Kidney (tissue), 14 donors: ENCODE results near the gene ZNF292. TPM values are rescaled to one million over a fixed set of nuclear protein-coding genes. Genes with fewer than 3 reads are reported as not detected.

Experiments
- DNase-seq, 5 donors: peaks; one replicate each; pipeline ENCODE4 v3.0.0-alpha.2; 2013 to 2020
- FAIRE-seq: peaks from 2 replicates; lab custom pipeline; 2012; peaks lifted over from hg19 to GRCh38; lab: Jason Lieb, UNC
- H3K27ac ChIP-seq, 2 donors: one replicate each; pipeline ENCODE4 v1.7.0; 2013; ENCODE audit warnings: low read depth in 2 of 2, low read length in 2 of 2, inconsistent platforms in 1 of 2
- H3K27me3 ChIP-seq: one replicate; pipeline ENCODE4 v1.7.1; 2013; ENCODE audit warnings: low read length, inconsistent platforms; ENCODE audit not compliant: control insufficient read depth, insufficient read depth
- H3K36me3 ChIP-seq, 3 donors: one replicate each; pipeline versions ENCODE4 v1.7.0 to v1.7.1; 2013; ENCODE audit warnings: low read length in 3 of 3, control low read depth in 1 of 3, inconsistent platforms in 1 of 3; ENCODE audit not compliant: insufficient read depth in 3 of 3, control insufficient read depth in 2 of 3
- H3K4me1 ChIP-seq, 3 donors: one replicate each; pipeline versions ENCODE4 v1.7.0 to v1.7.1; 2013; ENCODE audit warnings: low read length in 3 of 3, inconsistent platforms in 1 of 3, low read depth in 1 of 3; ENCODE audit not compliant: control insufficient read depth in 2 of 3, insufficient read depth in 2 of 3
- H3K4me3 ChIP-seq, 3 donors: one replicate each; pipeline versions ENCODE4 v1.7.0 to v1.8.1; 2013; ENCODE audit warnings: low read length in 3 of 3, control low read depth in 1 of 3, inconsistent platforms in 1 of 3
- H3K9ac ChIP-seq, 3 donors: one replicate each; pipeline versions ENCODE4 v1.7.0 to v1.7.1; 2013; ENCODE audit warnings: low read length in 3 of 3, control low read depth in 1 of 3, inconsistent platforms in 1 of 3
- H3K9me3 ChIP-seq, 3 donors: one replicate each; pipeline versions ENCODE4 v1.7.0 to v1.7.1; 2013; ENCODE audit warnings: low read length in 3 of 3, control low read depth in 1 of 3, inconsistent platforms in 1 of 3; ENCODE audit not compliant: control insufficient read depth in 2 of 3, insufficient read depth in 1 of 3
- intact Hi-C: fragments of 100-400 bp; cut with DNase I; formaldehyde crosslinking; loops from one replicate; pipeline ENCODE4 v1.11.1; 2022
- polyA plus RNA-seq: library from polyadenylated mRNA; stranded (reverse); fragments of 350-450 nt; fragmentation: Illumina TruSeq; extraction: RNeasy Lipid Tissue Mini Kit (QIAGEN cat#74804); gene quantifications from one replicate; pipeline ENCODE4 v1.2.3, GENCODE V29; 2014; ENCODE audit warnings: low read depth, low replicate concordance; ENCODE audit not compliant: insufficient read depth
- total RNA-seq: library from RNA; stranded (reverse); fragmentation: NEBNext Ultra II Directional; extraction: Animal tissue kit (Norgen Biotek cat#: 25700); gene quantifications from one replicate; pipeline ENCODE4 v1.2.1, GENCODE V29; 2021
- TF ChIP-seq, protein P1 (sequence below): IDR thresholded peaks from 3 replicates; pipeline ENCODE4 v1.5.1; 2012; ENCODE audit warnings: mild to moderate bottlenecking, moderate library complexity, borderline replicate concordance; ENCODE audit not compliant: insufficient read depth; ENCODE audit errors: extremely low read depth
- donor health status: control.
- donor health status: control.
- donor health status: control.
- donor health status: control.
- donor health status: control.
- donor health status: DM: yes; HTN: yes; CAD: no.
- donor health status: Normal renal cell carcinoma (clear cell type).

ZNF292 gene
- total and polyA plus RNA-seq, 2 donors from 2014 or later, result 3.4 to 52.3 TPM

DNA sequence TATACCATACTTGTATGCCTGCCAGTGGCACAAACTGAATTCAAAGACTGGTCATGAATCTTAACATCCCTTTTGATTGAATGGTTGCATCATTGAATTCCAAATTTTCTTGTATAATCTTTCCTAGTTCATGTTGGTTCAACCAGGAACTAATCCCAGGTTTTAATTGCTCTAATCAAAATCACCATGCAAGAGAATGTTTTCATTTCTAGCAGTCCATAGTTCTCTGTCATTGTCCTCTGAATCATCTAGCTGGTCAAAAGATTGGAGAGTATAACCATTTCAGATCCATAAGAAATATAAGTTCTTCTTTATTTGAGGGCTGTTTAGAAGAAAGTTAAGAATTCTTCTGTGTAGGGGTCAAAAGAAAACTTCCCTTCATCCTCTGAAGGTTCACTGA, 57.2 kb downstream of the ZNF292 start:
- Histone ChIP-seq H3K27me3 (no peaks in the 10 kb centered on the region), H3K4me3 (no peak overlapping the region), H3K27ac (no peak overlapping the region), H3K4me1 (peaks cover 0 to 12% (median 3%) of the 10 kb centered on the region in 3 donors), H3K9me3 (no peaks in the 10 kb centered on the region), H3K36me3 (peaks cover 0 to 6% (median 0%) of the 10 kb centered on the region in 3 donors), H3K9ac (no peak overlapping the region)
- no peak for FAIRE-seq
- TF ChIP-seq, protein P1, sequence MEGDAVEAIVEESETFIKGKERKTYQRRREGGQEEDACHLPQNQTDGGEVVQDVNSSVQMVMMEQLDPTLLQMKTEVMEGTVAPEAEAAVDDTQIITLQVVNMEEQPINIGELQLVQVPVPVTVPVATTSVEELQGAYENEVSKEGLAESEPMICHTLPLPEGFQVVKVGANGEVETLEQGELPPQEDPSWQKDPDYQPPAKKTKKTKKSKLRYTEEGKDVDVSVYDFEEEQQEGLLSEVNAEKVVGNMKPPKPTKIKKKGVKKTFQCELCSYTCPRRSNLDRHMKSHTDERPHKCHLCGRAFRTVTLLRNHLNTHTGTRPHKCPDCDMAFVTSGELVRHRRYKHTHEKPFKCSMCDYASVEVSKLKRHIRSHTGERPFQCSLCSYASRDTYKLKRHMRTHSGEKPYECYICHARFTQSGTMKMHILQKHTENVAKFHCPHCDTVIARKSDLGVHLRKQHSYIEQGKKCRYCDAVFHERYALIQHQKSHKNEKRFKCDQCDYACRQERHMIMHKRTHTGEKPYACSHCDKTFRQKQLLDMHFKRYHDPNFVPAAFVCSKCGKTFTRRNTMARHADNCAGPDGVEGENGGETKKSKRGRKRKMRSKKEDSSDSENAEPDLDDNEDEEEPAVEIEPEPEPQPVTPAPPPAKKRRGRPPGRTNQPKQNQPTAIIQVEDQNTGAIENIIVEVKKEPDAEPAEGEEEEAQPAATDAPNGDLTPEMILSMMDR, result no peak
- DNase-seq, result no peak
- intact Hi-C loops, result no loop called here

DNA sequence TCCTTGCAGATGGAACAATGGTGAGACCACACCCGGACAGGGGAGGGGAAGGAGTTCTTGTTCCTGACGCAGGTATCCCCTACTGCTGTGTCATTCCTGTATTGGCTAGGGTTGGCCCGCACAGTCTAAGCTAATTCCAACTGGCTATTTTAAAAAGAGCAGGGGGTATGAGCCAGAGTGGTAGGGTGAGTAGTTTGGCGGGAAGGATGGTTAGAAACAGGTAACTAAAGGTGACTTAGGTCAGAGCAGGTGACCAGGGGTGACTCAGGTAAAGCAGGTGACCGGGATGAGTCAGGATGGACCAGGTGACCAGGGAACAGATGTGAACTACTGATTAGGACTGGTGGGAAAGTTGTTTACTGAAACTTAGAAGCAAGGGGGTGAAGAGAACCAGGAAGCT, 58.0 kb downstream of the ZNF292 start:
- no peak overlapping the region for H3K4me3 ChIP-seq
- no peak for DNase-seq
- H3K27ac ChIP-seq, result peak overlapping the region; percentile 9 to 51
- no peaks in the 10 kb centered on the region for H3K9me3 ChIP-seq
- no peaks in the 10 kb centered on the region for H3K27me3 ChIP-seq
- peaks cover 0 to 12% (median 3%) of the 10 kb centered on the region in 3 donors for H3K4me1 ChIP-seq
- H3K9ac ChIP-seq, result no peak overlapping the region
- intact Hi-C loops, result no loop called here
- TF ChIP-seq, protein P1, result no peak
- FAIRE-seq, result no peak
- H3K36me3 ChIP-seq, result peaks cover 0 to 6% (median 0%) of the 10 kb centered on the region in 3 donors

DNA sequence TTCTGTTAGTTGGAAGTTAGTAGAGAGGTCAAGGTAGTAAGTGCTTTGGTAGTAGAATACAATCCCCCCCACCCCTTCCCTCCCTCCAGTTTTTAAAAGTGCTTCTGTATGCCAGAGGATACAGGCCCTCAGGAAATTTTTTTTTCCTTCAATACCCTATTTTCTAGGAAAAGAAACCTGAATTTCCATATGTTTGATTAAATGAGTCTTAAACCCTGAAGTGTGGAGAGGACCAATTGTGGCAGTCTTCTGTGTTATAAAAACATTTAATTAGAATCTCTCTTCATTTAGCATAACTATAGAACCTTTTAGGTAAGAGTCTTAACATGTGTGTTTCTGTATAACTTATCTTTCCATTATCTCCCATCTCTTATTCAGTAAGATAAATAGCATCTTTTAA, 59.5 kb downstream of the ZNF292 start:
- intact Hi-C loops, result no loop called here
- H3K9me3 ChIP-seq, result no peaks in the 10 kb centered on the region
- H3K4me3 ChIP-seq, result no peak overlapping the region
- DNase-seq (no peak), FAIRE-seq (no peak)
- TF ChIP-seq, protein P1, result no peak
- H3K27ac ChIP-seq, result no peak overlapping the region
- H3K4me1 ChIP-seq, result peaks cover 0 to 12% (median 3%) of the 10 kb centered on the region in 3 donors
- H3K27me3 ChIP-seq, result no peaks in the 10 kb centered on the region
- H3K9ac ChIP-seq, result no peak overlapping the region
- peaks cover 0 to 6% (median under 1%) of the 10 kb centered on the region in 3 donors for H3K36me3 ChIP-seq

DNA sequence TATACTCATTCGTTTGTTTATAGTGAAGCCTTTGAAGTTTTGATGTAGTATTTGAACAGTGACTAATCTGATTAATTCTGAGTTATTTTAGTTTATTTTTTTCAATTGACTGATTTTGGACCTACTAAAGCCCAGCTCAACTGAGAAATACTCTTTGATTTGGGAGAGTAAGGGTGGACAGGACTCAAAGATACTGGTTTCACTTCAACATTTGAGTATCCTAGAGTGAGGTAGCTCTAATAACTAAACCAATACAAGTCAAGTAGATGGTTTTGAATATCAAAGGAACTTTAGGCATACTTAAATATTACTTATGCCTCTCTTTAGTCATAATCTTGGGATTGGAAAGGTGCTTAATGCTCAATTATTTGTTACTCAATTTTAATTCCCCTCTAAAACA, 65.6 kb downstream of the ZNF292 start:
- DNase-seq (no peak), FAIRE-seq (no peak)
- Histone ChIP-seq H3K9me3 (no peaks in the 10 kb centered on the region), H3K27ac (no peak overlapping the region), H3K4me3 (no peak overlapping the region), H3K4me1 (no peaks in the 10 kb centered on the region), H3K36me3 (peaks cover 2 to 21% (median 9%) of the 10 kb centered on the region in 3 donors), H3K9ac (no peak overlapping the region), H3K27me3 (no peaks in the 10 kb centered on the region)
- intact Hi-C loops, result no loop called here
- TF ChIP-seq, protein P1, result no peak
